GM12892 (cell line): ENCODE data around the gene SLC26A4. TPM values are rescaled to one million over a fixed set of nuclear protein-coding genes. Genes with fewer than 3 reads are reported as not detected.

Source experiments
- DNase-seq: peaks from one replicate; pipeline ENCODE4 v3.0.0; 2011; ENCODE audit not compliant: insufficient read length
- FAIRE-seq: peaks from 2 replicates; lab custom pipeline; 2011; peaks lifted over from hg19 to GRCh38; lab: Jason Lieb, UNC
- POLR2A ChIP-seq: IDR thresholded peaks from 2 replicates; pipeline ENCODE4 v1.6.1; 2011; ENCODE audit warnings: low read depth, low read length, control low read depth
- POLR2AphosphoS5 ChIP-seq: IDR thresholded peaks from 2 replicates; pipeline ENCODE4 v1.6.1; 2011; ENCODE audit warnings: low read depth, low read length, control low read depth
- TAF1 ChIP-seq: IDR thresholded peaks from 2 replicates; pipeline ENCODE4 v1.6.1; 2011; ENCODE audit warnings: low read depth, mild to moderate bottlenecking, control low read depth, low read length, borderline replicate concordance
- polyA plus RNA-seq: library from polyadenylated mRNA; unstranded; fragments of >200 nt; gene quantifications from one replicate; pipeline ENCODE4 v1.2.1, GENCODE V29; 2012; ENCODE audit warnings: missing spikeins, inconsistent platforms; ENCODE audit not compliant: missing spikeins

The SLC26A4 gene
- polyA plus RNA-seq, result not detected

- DNase-seq (peak; percentile 13), FAIRE-seq (peak; percentile 76)
- TF ChIP-seq POLR2AphosphoS5, result no peak
- TF ChIP-seq TAF1, result no peak
- TF ChIP-seq POLR2A, result no peak
Measured at GRCh38 chr7:107660381-107661080, at the start of gene SLC26A4. SLC26A4 (plus strand) TSS chr7:107660828; CDS start chr7:107661642, 814 bp downstream.

GRCh38 chr7:107613439-107613838 lies 47.2 kb upstream of the SLC26A4 start:
- FAIRE-seq, result no peak
- DNase-seq, result no peak
- no peak for TF ChIP-seq POLR2A
- TF ChIP-seq POLR2AphosphoS5, result no peak
- no peak for TF ChIP-seq TAF1

- DNase-seq (no peak), FAIRE-seq (no peak)
- no peak for TF ChIP-seq TAF1
- TF ChIP-seq POLR2A, result no peak
- no peak for TF ChIP-seq POLR2AphosphoS5
Measured at GRCh38 chr7:107613948-107614347, 46.7 kb upstream of the SLC26A4 start.

- no peak for FAIRE-seq
- DNase-seq, result no peak
- no peak for TF ChIP-seq TAF1
- no peak for TF ChIP-seq POLR2AphosphoS5
- no peak for TF ChIP-seq POLR2A
Measured at GRCh38 chr7:107614425-107614824, 46.2 kb upstream of the SLC26A4 start.

- DNase-seq (no peak), FAIRE-seq (no peak)
- TF ChIP-seq POLR2A, result no peak
- no peak for TF ChIP-seq TAF1
- TF ChIP-seq POLR2AphosphoS5, result no peak
Measured at GRCh38 chr7:107615910-107616680, 44.5 kb upstream of the SLC26A4 start.

- TF ChIP-seq POLR2AphosphoS5 (no peak), TAF1 (no peak), POLR2A (no peak)
- no peak for FAIRE-seq
- no peak for DNase-seq
Measured at GRCh38 chr7:107622429-107622828, 38.2 kb upstream of the SLC26A4 start.

GRCh38 chr7:107622894-107623293 lies 37.7 kb upstream of the SLC26A4 start:
- no peak for FAIRE-seq
- no peak for TF ChIP-seq POLR2A
- DNase-seq, result no peak

- TF ChIP-seq POLR2AphosphoS5 (no peak), POLR2A (no peak), TAF1 (no peak)
- no peak for DNase-seq
- FAIRE-seq, result no peak
Measured at GRCh38 chr7:107627002-107627401, 33.6 kb upstream of the SLC26A4 start.

- FAIRE-seq, result no peak
- no peak for DNase-seq
- TF ChIP-seq POLR2A, result no peak
- TF ChIP-seq TAF1, result no peak
- no peak for TF ChIP-seq POLR2AphosphoS5
Measured at GRCh38 chr7:107628461-107629064, 32.1 kb upstream of the SLC26A4 start.

GRCh38 chr7:107630342-107630741 lies 30.3 kb upstream of the SLC26A4 start:
- FAIRE-seq (no peak), DNase-seq (no peak)
- TF ChIP-seq POLR2A (no peak), TAF1 (no peak), POLR2AphosphoS5 (no peak)

- TF ChIP-seq POLR2AphosphoS5 (no peak), TAF1 (no peak), POLR2A (no peak)
- no peak for DNase-seq
- FAIRE-seq, result no peak
Measured at GRCh38 chr7:107631588-107632491, 28.8 kb upstream of the SLC26A4 start.
